KBM-7 (cell line): ENCODE measurements around the gene SPATA46.
"Not testable (repeated sequence)": the region's sequence is repeated elsewhere in the genome, so short reads cannot be mapped to it uniquely, and the experiment has no call there.

Source experiments
- DNase-seq: peaks from one replicate; pipeline ENCODE4 v3.0.0-alpha.2; 2015
- in situ Hi-C: fragments of 300-500 bp; cut with MboI; formaldehyde crosslinking; loops from 2 replicates; pipeline ENCODE4 v1.14.3; 2020; ENCODE audit warnings: low sequenced_read_pairs, low pct_unique_long_range_greater_than_20kb, mixed read lengths

The SPATA46 gene

DNA sequence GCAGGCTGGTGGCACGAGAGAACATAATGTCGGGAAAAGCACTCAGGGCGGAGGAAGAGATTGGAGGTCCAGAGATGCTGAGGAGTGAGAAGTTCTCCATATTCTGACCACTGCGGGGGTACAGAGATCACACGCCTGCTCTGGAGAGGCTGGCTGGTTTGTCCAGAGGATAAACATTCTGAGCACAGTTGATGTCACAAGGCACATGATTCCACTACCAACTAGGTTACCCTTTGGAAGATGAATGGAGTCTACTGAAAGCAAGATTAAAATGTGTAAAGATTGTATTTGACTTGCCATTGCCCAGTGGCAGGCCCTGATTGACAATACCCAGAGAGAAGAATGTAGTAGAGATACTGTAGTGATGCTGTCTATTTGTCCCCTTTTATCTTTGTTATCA is at the start of gene SPATA46:
SPATA46 (minus strand) TSS at position 164 of the 400 bp plus-strand sequence; CDS start at position 100, 64 bp downstream.
- DNase-seq: no peak
- in situ Hi-C loops: no loop called here

GRCh38 chr1:162422662-162423375 is 46.2 kb upstream of the SPATA46 start:
- DNase-seq: peak; percentile 95
- in situ Hi-C loops: no loop called here

DNA sequence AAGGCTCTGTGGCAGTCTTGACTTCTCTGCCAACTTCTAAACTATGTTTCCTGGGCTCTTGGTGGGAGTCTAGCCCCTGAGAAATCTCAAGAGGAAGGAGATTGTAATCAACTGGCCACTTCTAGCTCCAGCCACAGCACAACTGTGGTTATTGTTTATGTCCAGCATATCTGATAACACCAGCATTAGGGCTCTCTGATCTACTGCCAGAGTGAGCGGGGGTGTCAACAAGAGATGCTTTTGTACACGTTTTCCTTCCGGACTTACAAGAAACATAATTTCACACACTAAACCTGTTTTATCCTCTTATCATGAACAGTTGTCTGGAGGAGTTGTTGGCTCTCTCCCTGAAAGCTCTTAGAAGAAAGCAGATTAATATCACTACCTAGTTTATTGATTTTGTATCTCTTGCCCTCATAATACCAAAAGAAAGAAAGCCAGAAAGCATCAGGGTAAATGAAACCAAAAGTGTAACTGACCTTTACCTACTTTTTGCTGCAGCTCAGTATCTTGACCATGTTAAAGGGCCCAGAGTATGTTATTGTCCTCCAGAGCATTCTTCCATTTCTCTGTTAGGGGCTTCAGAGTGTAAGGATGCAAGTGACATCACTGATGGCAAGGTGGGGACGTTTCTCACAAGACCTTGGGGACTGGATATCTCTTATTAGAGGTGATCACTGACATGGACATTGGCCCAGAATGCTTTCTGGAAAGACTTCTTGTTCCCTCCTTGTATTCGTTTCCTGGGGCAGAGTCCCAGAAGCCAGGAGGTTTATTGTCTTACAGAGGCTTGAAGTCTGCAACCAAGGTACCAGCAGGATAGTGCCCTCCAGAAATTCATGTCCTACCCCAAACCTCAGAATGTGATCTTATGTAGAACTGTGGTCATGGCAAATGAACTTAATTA is 44.9 kb upstream of the SPATA46 start:
- DNase-seq: no peak

DNA sequence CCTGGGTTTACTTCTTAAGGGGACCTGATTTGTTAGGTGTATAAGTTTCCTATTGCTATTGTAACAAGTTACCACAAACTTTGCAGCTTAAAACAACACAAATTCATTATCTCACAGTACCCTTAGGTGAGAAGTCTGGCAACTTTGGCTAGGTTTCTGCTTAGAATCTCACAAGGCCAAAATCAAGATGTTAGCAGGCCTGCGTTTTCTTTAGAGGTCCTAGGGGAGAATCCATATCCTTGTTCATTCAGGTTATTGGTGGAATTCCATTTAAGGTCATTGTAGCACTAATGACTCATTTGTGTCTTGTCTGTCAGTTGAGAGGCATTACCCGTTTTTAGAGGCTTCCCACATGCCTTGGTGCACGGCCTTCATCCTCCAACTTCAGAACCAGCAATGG is 43.5 kb upstream of the SPATA46 start:
- in situ Hi-C loops: no loop called here

More for the DNA sequence above, 44.9 kb upstream of the SPATA46 start:
- in situ Hi-C loops: no loop called here

GRCh38 chr1:162419450-162419931 is 42.8 kb upstream of the SPATA46 start:
- DNase-seq, in situ Hi-C loops: not testable (repeated sequence)

More for the DNA sequence above, 43.5 kb upstream of the SPATA46 start:
- no peak for DNase-seq

DNA sequence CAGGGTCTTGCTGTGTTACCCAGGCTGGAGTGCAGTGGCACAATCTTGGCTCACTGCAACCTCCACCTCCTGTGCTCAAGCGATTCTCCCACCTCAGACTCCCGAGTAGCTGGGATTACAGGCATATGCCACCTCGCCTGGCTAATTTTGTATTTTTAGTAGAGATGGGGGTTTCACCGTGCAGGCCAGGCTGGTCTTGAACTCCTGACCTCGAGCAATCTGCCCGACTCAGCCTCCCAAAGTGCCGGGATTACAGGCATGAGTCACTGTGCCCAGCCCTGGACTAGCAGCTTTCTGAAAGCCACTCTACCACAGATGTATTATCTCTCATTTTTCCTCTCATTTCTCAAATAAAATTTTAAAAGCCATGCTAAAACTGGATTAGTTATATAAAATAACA is 41.9 kb upstream of the SPATA46 start:
- DNase-seq, in situ Hi-C loops: not testable (repeated sequence)

DNA sequence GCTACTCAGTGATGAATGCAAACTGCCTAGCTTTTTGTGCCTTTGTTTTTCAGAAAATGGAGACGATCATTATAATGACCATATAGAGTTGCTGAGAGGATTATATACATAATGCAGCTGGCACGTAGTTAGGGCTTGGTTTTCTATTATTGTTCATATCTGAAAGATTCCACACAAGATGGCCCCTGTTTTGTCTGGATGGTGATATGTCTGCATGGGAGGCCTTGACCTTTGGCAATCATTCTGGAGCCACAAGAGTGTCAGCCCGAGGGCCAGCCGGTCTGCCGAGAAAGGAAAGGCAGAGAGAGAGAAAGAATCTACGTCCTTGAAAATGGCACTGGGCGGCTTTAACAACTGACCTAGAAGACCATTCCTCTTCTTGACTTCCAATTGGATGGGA is 41.0 kb upstream of the SPATA46 start:
- in situ Hi-C loops: no loop called here

GRCh38 chr1:162416909-162417308 is 40.3 kb upstream of the SPATA46 start:
- in situ Hi-C loops: no loop called here
- no peak for DNase-seq

More for the DNA sequence above, 41.0 kb upstream of the SPATA46 start:
- DNase-seq: no peak

DNA sequence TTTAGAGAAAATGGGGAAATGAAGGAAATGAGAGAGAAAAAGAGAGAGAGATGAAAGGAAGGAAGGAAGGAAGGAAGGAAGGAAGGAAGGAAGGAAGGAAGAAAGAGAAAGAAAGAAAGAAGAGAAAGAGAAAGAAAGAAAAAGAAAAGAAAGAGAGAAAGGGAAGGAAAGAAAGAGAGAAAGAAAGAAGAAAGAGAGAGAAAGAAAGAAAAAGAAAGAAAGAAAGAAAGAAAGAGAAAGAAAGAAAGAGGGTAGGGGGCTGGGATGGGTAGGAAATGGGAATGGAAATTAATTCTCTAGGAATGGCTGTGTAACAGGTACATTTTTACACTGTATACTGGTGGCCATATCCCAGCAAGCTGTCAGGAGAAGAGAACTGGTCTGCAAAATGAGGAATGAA is 39.6 kb upstream of the SPATA46 start:
- no peak for DNase-seq
- in situ Hi-C loops: no loop called here

GRCh38 chr1:162412002-162412401 is 35.3 kb upstream of the SPATA46 start, which contains the start of gene SH2D1B:
Gene SH2D1B, minus strand, starts transcription at chr1:162412136. Its CDS starts 120 bp downstream, at chr1:162412016.
- DNase-seq: peak; percentile 16
- in situ Hi-C loops: no loop called here

DNA sequence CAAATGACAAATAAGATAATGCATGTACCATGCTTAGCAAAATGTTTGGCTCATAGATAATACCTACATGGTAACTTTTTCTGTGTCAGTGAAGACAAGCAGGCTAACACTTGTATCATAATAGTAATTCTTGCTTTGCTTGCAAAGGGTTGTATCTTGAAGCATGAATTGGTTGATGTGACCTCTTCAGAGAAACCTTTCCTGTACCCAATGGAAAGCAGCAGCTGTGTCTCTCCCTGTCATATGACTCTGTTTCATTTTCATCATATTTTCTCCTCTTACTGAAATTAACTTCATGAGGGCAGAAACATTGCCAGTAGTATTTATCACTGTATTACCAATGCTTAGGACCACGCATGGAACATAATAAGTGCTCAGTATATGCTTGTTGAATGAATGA is 30.9 kb upstream of the SPATA46 start:
- DNase-seq: no peak
- in situ Hi-C loops: no loop called here

DNA sequence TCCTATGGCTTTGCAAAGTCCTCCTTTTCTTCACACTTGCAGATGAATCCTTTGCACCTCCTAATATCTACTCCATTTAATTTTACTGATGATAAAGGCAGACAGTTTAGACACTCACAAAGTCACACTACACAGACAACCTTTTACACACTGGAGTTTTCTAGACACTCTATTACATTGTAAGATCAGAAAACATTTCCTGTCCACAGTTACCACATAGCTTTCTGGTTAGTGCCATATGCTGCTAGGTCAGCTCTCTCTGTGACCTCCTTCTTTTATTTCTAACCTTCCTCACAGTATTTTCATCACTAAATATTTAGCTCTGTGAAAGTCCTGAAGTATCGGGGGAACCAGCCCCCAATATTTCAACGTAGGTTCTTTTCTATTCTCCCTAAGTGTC is 30.2 kb upstream of the SPATA46 start:
- in situ Hi-C loops: no loop called here
- DNase-seq: no peak

- no peak for DNase-seq
- in situ Hi-C loops: no loop called here
Observed at GRCh38 chr1:162405800-162406199, 29.1 kb upstream of the SPATA46 start.

DNA sequence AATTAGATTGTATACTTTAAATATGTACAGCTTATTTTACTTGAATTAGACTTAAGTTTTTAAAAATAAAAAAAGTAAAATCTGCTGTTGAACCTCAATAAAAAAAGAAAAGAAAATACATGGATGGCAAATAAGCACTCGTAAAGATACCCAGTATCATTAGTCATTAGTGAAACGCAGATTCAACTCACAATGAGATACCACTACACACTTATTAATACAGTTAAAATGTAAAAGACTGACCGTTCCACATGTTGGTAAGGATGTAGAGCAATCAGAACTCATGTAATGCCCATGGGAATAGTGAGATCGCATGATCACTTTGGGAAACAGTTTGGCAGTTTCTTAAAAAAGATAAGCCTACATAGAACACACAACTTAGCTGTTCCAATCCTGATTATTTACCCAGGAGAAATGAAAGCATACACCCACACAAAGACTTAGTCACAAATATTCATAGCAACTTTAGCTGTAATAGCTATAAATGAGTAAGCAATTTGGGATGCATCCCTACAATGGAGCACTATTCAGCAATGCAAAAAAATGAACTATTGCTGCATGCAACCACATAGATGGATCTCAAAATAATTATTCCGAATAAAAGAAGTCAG is 28.0 kb upstream of the SPATA46 start:
- in situ Hi-C loops: no loop called here
- no peak for DNase-seq

DNA sequence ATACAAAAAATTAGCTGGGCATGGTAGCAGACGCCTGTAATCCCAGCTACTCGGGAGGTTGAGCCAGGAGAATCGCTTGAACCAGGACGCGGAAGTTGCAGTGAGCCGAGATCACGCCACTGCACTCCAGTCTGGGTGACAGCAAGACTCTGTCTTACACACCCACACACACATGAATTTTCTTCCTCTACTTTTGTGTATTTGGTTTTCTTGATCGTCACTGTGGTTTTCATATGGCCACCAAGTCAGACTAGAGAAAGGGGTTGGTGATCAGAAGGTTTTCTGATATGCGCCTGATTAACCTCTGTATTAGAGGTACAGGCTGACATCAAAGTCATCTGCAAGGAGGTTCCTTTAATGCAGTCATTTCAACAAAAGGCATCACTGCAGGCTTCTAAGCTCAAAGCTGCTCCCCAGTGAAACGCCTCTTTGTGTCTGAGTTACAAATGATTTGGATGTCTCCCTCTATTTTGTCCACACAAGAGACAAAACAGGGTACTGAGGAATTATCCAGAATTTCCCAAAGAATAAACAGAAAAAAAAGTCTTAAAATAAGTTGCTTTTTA is 24.2 kb upstream of the SPATA46 start:
- in situ Hi-C loops: no loop called here
- DNase-seq: no peak

DNA sequence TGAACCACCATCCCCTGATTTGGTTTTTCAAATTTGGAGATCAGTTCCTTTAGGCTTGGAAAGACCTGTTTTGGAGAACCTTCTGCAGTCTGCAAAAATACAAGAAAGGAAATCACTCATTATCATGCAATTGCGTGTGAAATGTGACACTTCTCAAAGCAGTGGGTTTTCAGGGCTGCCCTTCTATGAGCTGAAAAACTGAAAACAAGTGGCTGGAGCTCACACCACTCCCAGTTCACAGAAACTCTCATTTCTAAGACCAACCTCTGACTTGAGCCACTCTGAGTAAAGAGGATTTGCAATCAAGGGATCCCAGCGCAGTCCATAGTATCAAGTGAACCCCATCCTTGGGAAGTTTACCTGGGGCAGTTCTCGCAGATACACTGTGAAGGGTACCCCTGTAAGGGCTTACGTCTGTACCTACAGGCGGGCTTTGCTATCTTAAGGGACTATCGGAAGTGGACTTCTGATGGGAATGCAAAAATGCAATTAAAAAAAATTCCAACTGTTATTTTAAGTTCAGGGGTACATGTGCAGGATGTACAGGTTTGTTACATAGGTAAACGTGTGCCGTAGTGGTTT is 22.4 kb upstream of the SPATA46 start:
- no peak for DNase-seq
- in situ Hi-C loops: no loop called here

DNA sequence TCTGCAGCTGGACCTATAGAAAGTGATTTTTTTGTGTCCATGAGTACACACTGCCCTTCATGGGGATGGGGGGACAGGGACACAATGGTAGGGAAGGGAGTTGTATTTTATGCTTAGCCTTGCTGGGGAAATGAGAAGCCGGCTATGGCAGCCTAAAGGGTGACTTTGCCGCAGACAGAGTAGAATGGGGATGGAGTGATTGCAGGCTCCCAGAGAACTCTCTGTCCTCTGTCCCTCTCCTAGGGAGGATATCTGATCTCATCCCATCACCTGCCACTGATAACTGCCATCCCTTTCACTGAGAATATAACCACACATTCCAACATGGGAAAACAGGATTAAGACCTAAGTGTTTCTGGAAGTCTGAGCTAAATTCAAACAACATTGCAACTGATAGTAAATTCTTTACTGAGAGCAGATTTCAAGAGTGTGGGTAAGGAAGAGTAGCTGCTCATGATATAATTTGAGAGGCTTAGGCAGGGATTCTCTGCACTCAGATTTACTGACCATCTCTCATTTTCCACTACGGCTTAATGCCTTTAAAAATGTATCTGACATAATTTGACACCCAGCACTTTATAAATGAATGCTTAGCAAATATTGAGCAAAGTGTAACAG is 21.4 kb upstream of the SPATA46 start:
- in situ Hi-C loops: no loop called here
- no peak for DNase-seq

- DNase-seq: no peak
- in situ Hi-C loops: no loop called here
Observed at GRCh38 chr1:162397039-162397448, 20.4 kb upstream of the SPATA46 start.
